Stimulated activated naive B cell treated with anti-CD40 and anti-IgM and Interleukin-4, amounts not matched to agents 10 μg/mL and 1 μg/mL and 100 μg/mL, for 72 hours (primary cell): ENCODE measurements around the gene SP9.

Experiments used
- ATAC-seq, 2 donors: fragments of 150-1000 bp; cut with Tn5 transposase; replicated peaks; 2 replicates each; pipeline ENCODE4 v1.10.0; 2021; ENCODE audit warnings: moderate library complexity in 1 of 2
- DNase-seq: peaks from one replicate; pipeline ENCODE4 v3.0.0; 2021
- H3K27ac Mint-ChIP-seq: one replicate; pipeline ENCODE4 v1.8.0; 2022; ENCODE audit warnings: mild to moderate bottlenecking, mixed read lengths
- H3K27me3 Mint-ChIP-seq, 2 donors: one replicate each; pipeline ENCODE4 v1.8.0; 2022; ENCODE audit warnings: mixed read lengths in 2 of 2
- H3K36me3 Mint-ChIP-seq, 2 donors: one replicate each; pipeline ENCODE4 v1.8.0; 2022; ENCODE audit warnings: mixed read lengths in 2 of 2, mild to moderate bottlenecking in 1 of 2
- H3K4me1 Mint-ChIP-seq, 2 donors: one replicate each; pipeline ENCODE4 v1.8.0; 2022; ENCODE audit warnings: mixed read lengths in 2 of 2, mild to moderate bottlenecking in 1 of 2
- H3K4me3 Mint-ChIP-seq, 2 donors: one replicate each; pipeline ENCODE4 v1.8.0; 2022; ENCODE audit warnings: mild to moderate bottlenecking in 2 of 2, mixed read lengths in 2 of 2, moderate library complexity in 1 of 2
- H3K9me3 Mint-ChIP-seq, 2 donors: one replicate each; pipeline ENCODE4 v1.8.0; 2022; ENCODE audit warnings: mixed read lengths in 2 of 2, mild to moderate bottlenecking in 1 of 2

Gene SP9

GRCh38 chr2:174337337-174338146, 2.8 kb downstream of the SP9 start:
- ATAC-seq: peak in 1 of 2 donors; percentile 33
- Mint-ChIP-seq H3K27ac (peak overlapping the region; percentile 81), H3K27me3 (peaks cover 47 to 61% of the 10 kb centered on the region in 2 donors)

GRCh38 chr2:174338147-174338605, 3.4 kb downstream of the SP9 start:
- no peaks in the 10 kb centered on the region for H3K9me3 Mint-ChIP-seq
- H3K36me3 Mint-ChIP-seq: peaks cover 1 to 4% of the 10 kb centered on the region in 2 donors
- DNase-seq (no peak), ATAC-seq (no peak)
- H3K27ac Mint-ChIP-seq: no peak overlapping the region
- peaks cover 20 to 63% of the 10 kb centered on the region in 2 donors for H3K4me1 Mint-ChIP-seq
- no peak overlapping the region for H3K4me3 Mint-ChIP-seq
- peaks cover 42 to 61% of the 10 kb centered on the region in 2 donors for H3K27me3 Mint-ChIP-seq

More at GRCh38 chr2:174337337-174338146, 2.8 kb downstream of the SP9 start:
- H3K4me1 Mint-ChIP-seq: peaks cover 24 to 61% of the 10 kb centered on the region in 2 donors
- DNase-seq: no peak
- H3K4me3 Mint-ChIP-seq: peak overlapping the region; percentile 80 to 83
- H3K9me3 Mint-ChIP-seq: no peaks in the 10 kb centered on the region
- H3K36me3 Mint-ChIP-seq: peaks cover 1 to 4% of the 10 kb centered on the region in 2 donors

DNA sequence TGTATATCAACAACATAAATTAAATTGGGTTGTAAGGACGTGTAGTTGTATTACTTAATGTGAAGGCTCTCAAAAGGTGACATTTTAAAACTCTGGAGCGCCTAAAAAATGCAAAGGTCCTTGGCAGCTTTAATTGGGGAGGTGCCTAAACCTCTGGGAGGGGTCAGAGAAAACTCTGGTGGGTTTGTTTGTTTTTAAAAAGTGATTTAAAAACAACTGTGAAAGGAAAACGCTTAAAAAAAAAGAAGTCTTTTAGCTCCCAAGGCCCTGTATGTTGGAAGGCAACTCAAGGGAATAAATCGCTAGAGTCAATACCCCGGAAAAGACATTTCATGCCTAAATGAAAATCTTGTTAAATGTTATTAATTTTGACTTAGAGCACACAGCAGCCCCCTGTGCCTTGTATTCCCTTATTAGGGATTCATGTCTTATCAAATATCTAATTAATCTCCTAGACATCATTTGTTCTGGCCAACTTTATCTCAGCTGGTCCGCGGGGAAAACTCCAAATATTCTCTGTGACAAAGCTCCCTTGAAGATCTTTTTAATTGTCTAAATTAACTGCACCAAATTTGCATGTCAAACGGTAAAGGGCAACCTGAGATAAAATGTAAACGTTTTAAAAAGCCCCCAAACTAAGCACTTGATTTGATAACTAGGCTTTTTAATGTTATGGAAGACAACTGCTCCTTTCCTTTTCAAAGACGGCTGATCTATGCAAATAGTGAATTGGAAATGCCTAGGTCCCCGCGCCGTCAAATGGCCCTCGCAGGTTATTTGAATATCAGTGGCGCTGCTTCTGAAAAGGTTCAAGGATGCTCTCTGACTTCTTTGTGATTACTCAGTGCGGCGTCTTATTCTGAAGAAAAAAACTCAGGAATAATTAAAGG, 4.2 kb downstream of the SP9 start:
- no peak for ATAC-seq
- Mint-ChIP-seq H3K27me3 (peaks cover 38 to 61% of the 10 kb centered on the region in 2 donors), H3K27ac (peak overlapping the region; percentile 65), H3K9me3 (no peaks in the 10 kb centered on the region), H3K4me1 (peaks cover 17 to 64% of the 10 kb centered on the region in 2 donors), H3K4me3 (no peak overlapping the region), H3K36me3 (peaks cover 1 to 4% of the 10 kb centered on the region in 2 donors)
- no peak for DNase-seq

GRCh38 chr2:174339561-174340399, 5.0 kb downstream of the SP9 start:
- Mint-ChIP-seq H3K27ac (peak overlapping the region; percentile 67), H3K9me3 (no peaks in the 10 kb centered on the region), H3K4me3 (peak overlapping the region; percentile 46 to 61), H3K4me1 (peaks cover 24 to 62% of the 10 kb centered on the region in 2 donors), H3K36me3 (peaks cover 1 to 4% of the 10 kb centered on the region in 2 donors), H3K27me3 (peaks cover 41 to 62% of the 10 kb centered on the region in 2 donors)
- DNase-seq (no peak), ATAC-seq (no peak)

DNA sequence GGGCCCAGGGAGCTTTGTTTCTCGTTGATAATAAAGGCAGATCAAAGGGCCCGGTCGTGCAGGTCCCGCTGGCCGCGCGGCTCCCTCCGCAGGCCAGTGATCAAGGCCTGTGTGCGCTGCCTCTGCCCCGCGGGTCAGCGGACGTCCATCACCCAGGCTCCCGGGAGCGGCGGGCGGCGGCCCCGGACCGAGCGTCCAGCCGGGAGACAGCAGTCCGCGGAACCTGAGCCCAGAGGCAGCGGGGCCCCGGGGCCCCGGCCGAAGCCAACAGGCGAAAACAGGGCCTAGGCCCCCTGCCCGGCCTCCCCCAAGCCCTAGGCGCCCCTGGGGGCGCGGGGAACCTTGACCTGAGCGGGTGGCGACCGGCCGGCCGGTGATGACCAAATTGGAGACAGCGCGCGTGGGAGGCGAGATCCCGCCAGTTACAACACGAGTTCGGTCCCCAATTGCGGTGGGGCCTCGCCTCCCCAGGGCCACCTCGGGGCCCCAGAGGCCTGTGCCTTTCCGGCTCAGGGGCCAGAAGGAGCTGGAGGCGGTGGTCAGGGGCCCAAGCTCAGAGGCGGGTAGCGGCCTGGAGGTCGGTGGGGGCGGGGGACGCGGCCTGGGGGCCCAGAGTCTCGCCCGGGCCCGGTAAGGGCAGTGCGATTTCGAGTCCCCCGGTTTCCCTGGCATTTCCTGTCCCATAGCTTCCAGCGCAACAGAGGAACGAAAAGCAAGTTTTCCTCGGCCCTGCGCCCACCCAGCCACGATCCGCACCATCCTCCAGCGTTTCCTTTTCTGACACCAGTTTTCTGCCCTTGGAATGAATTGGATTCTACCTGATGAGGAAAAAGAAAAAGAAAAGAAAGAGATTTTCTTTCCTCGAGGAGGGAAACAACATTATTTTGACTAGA, 5.9 kb downstream of the SP9 start:
- no peak for ATAC-seq
- H3K27me3 Mint-ChIP-seq: peaks cover 37 to 59% of the 10 kb centered on the region in 2 donors
- peak overlapping the region; percentile 84 for H3K27ac Mint-ChIP-seq
- H3K36me3 Mint-ChIP-seq: peaks cover 1 to 4% of the 10 kb centered on the region in 2 donors
- H3K9me3 Mint-ChIP-seq: no peaks in the 10 kb centered on the region
- H3K4me1 Mint-ChIP-seq: peaks cover 24 to 55% of the 10 kb centered on the region in 2 donors
- peak overlapping the region; percentile 52 to 53 for H3K4me3 Mint-ChIP-seq
- no peak for DNase-seq

GRCh38 chr2:174341293-174341994, 6.7 kb downstream of the SP9 start:
- DNase-seq: peak; percentile 83
- peak overlapping the region; percentile 82 to 83 for H3K4me3 Mint-ChIP-seq
- peaks cover 37 to 57% of the 10 kb centered on the region in 2 donors for H3K27me3 Mint-ChIP-seq
- H3K9me3 Mint-ChIP-seq: no peaks in the 10 kb centered on the region
- peak; percentile 70 to 74 for ATAC-seq
- peak overlapping the region; percentile 95 for H3K27ac Mint-ChIP-seq
- peaks cover 1 to 4% of the 10 kb centered on the region in 2 donors for H3K36me3 Mint-ChIP-seq
- H3K4me1 Mint-ChIP-seq: peaks cover 24 to 50% of the 10 kb centered on the region in 2 donors

GRCh38 chr2:174341995-174342685, 7.4 kb downstream of the SP9 start:
- Mint-ChIP-seq H3K27me3 (peaks cover 37 to 57% of the 10 kb centered on the region in 2 donors), H3K27ac (peak overlapping the region; percentile 95), H3K4me3 (peak overlapping the region; percentile 67 to 77), H3K4me1 (peaks cover 24 to 45% of the 10 kb centered on the region in 2 donors), H3K9me3 (no peaks in the 10 kb centered on the region), H3K36me3 (peaks cover 6 to 9% of the 10 kb centered on the region in 2 donors)
- DNase-seq (no peak), ATAC-seq (no peak)

- Mint-ChIP-seq H3K27me3 (peaks cover 33 to 53% of the 10 kb centered on the region in 2 donors), H3K9me3 (no peaks in the 10 kb centered on the region), H3K36me3 (peaks cover 11 to 12% of the 10 kb centered on the region in 2 donors), H3K4me3 (peak overlapping the region; percentile 67 to 77), H3K4me1 (peaks cover 21 to 41% of the 10 kb centered on the region in 2 donors), H3K27ac (peak overlapping the region; percentile 86)
- DNase-seq (no peak), ATAC-seq (no peak)
Observed at GRCh38 chr2:174342686-174343342, 8.1 kb downstream of the SP9 start.

DNA sequence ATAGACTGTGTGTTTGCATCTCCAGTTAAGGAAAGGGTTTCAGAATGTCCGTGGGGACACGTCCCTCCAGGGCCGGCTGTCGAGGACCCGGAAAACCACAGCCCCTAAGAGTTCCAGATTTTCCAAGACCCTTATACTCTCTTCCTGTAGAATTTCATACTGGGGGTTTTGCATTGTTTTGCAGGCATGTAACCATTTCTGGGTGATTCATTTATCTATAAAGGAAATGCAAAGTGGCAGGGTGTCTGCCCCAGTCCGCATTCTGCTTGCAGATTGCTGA, 8.5 kb downstream of the SP9 start:
- peaks cover 20 to 39% of the 10 kb centered on the region in 2 donors for H3K4me1 Mint-ChIP-seq
- ATAC-seq: no peak
- DNase-seq: no peak
- H3K27ac Mint-ChIP-seq: peak overlapping the region; percentile 86
- peaks cover 33 to 53% of the 10 kb centered on the region in 2 donors for H3K27me3 Mint-ChIP-seq
- H3K4me3 Mint-ChIP-seq: peak overlapping the region; percentile 62 to 67
- no peaks in the 10 kb centered on the region for H3K9me3 Mint-ChIP-seq
- peaks cover 11 to 14% of the 10 kb centered on the region in 2 donors for H3K36me3 Mint-ChIP-seq

DNA sequence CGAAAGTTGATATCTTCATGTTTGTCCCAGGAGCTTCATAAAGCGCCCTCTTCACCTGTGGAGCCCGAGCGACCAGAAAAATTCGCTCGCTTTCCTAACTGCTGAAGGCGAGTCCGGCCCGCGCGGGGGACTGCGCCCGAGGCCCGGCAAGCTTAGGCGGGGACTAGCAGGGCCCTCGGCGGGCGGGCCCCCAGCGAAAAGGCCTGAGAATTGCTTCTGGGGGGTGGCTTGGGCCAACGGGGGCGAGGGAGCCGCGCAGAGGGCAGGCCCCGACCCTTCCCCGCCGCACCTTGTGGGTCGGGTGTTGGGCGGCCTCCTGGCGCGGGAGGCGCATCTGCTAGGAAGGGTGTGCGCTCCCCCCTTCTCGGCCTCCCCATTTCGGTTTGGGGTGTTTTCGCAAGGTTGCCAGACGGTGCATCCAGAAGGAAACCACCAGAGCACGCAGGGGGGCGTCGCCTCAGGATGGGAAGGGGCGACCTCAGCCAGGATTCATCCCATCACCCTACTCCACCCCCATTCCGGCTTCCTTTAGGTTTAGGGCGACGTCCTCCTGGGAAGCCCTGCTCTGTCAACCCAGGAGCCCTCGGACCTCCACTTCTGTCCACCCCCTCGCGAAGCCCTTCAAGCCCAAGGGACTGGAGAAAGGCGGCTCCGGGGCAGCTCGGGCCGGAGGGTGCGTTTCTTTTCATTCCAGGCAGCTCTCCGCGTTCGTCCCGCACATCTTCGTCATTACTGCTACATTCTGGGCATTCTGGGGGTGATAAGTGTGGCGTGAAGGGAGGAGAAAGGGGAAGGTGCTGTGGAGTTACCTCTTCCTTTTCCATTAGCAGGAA, 9.1 kb downstream of the SP9 start:
- H3K27ac Mint-ChIP-seq: peak overlapping the region; percentile 86
- H3K4me1 Mint-ChIP-seq: peaks cover 20 to 39% of the 10 kb centered on the region in 2 donors
- no peak for DNase-seq
- H3K36me3 Mint-ChIP-seq: peaks cover 17 to 19% of the 10 kb centered on the region in 2 donors
- peak overlapping the region; percentile 67 to 71 for H3K4me3 Mint-ChIP-seq
- no peaks in the 10 kb centered on the region for H3K9me3 Mint-ChIP-seq
- peaks cover 33 to 58% of the 10 kb centered on the region in 2 donors for H3K27me3 Mint-ChIP-seq
- no peak for ATAC-seq
